HCT116 (cell line): ENCODE measurements around the gene GPRIN1. TPM values are rescaled to one million over a fixed set of nuclear protein-coding genes. Genes with fewer than 3 reads are reported as not detected.

Experiments used
- ATAC-seq: fragments of 200-7000 bp; cut with Tn5 transposase; 2 replicates; pipeline ENCODE4 v1.9.1; 2020; ENCODE audit warnings: mild to moderate bottlenecking, moderate library complexity
- BruUV-seq: library from RNA; stranded (reverse); fragments of 400-500 nt; replicated peaks from 2 replicates; lab custom pipeline; 2021; lab: Mats Ljungman, UMichigan
- CTCF ChIA-PET: fragments of 300-600 bp; sonication (Branson Sonifier 250); formaldehyde crosslinking; loops from one replicate; lab custom pipeline; 2021; ENCODE audit warnings: antibody characterized with exemption; lab: Charles Lee
- POLR2A ChIA-PET: fragments of 300-600, 350-600 bp; sonication (Branson Sonifier 250); formaldehyde crosslinking; loops from one replicate; lab custom pipeline; 2021; ENCODE audit warnings: antibody characterized with exemption; lab: Charles Lee
- RAD21 ChIA-PET, 2 experiments: fragments of 300-600 bp; sonication (Branson Sonifier 250); formaldehyde crosslinking; loops; one replicate each; lab custom pipeline; 2023; ENCODE audit warnings: low total read pairs in 2 of 2; ENCODE audit not compliant: uncharacterized antibody in 2 of 2, unreplicated experiment in 2 of 2, low non-redundant PET in 1 of 2; lab: Charles Lee
- DNase-seq: peaks from one replicate; pipeline ENCODE4 v3.0.0-alpha.2; 2010; ENCODE audit warnings: low read depth, low spot score
- H2AFZ ChIP-seq: fragments of 200-600 bp; shearing (Covaris generic), sonication (generic); 2 replicates; pipeline ENCODE4 v1.6.1; 2017; ENCODE audit warnings: low read depth, mixed run types, mixed read lengths, antibody characterized with exemption, low read length; ENCODE audit not compliant: poor library complexity, severe bottlenecking
- H3K27ac ChIP-seq: 2 replicates; pipeline ENCODE4 v1.5.1; 2012; ENCODE audit warnings: low read depth, low read length
- H3K27me3 ChIP-seq: fragments of 200-600 bp; sonication (generic); 2 replicates; pipeline ENCODE4 v1.6.1; 2016; ENCODE audit warnings: mixed run types, low read length, mixed read lengths; ENCODE audit not compliant: insufficient read depth
- H3K36me3 ChIP-seq, 2 experiments: fragments of 200-500 bp in 1 of 2; fragments of 200-600 bp in 1 of 2; sonication (Bioruptor generic) in 1 of 2; sonication (generic) in 1 of 2; 2 replicates each; pipeline versions ENCODE4 v1.5.1 to v1.6.1; 2014 to 2016; ENCODE audit warnings: low read length in 2 of 2, inconsistent platforms in 1 of 2, mixed read lengths in 1 of 2, mixed run types in 1 of 2; ENCODE audit not compliant: insufficient read depth in 2 of 2, control insufficient read depth in 1 of 2
- H3K4me1 ChIP-seq, 2 experiments: fragments of 200-600 bp in 1 of 2; sonication (generic) in 1 of 2; 2 replicates each; pipeline versions ENCODE4 v1.5.1 to v1.6.1; 2012 to 2017; ENCODE audit warnings: low read length in 2 of 2, inconsistent platforms in 1 of 2, mild to moderate bottlenecking in 1 of 2, mixed read lengths in 1 of 2, mixed run types in 1 of 2, moderate library complexity in 1 of 2; ENCODE audit not compliant: insufficient read depth in 2 of 2, control insufficient read depth in 1 of 2
- H3K4me2 ChIP-seq: fragments of 200-600 bp; sonication (generic); 2 replicates; pipeline ENCODE4 v1.6.1; 2017; ENCODE audit warnings: mixed run types, low read length, mixed read lengths
- H3K4me3 ChIP-seq, 2 experiments: fragments of 200-600 bp in 1 of 2; sonication (generic) in 1 of 2; replicated peaks in 1 of 2; 2 replicates each; pipeline ENCODE4 v1.5.1; 2011 to 2016; ENCODE audit warnings: low read length in 2 of 2, control low read depth in 1 of 2, low read depth in 1 of 2, mild to moderate bottlenecking in 1 of 2, mixed read lengths in 1 of 2, mixed run types in 1 of 2
- H3K79me2 ChIP-seq: fragments of 200-600 bp; sonication (generic); 2 replicates; pipeline ENCODE4 v1.6.1; 2017; ENCODE audit warnings: mild to moderate bottlenecking, mixed run types, low read length, moderate library complexity, mixed read lengths; ENCODE audit not compliant: insufficient read depth
- H3K9ac ChIP-seq: fragments of 200-600 bp; sonication (generic); 2 replicates; pipeline ENCODE4 v1.6.1; 2016; ENCODE audit warnings: low read length, mixed read lengths
- H3K9me2 ChIP-seq: fragments of 200-600 bp; sonication (generic), shearing (Covaris generic); 2 replicates; pipeline ENCODE4 v1.6.1; 2017; ENCODE audit warnings: mixed run types, mild to moderate bottlenecking, moderate library complexity; ENCODE audit not compliant: insufficient read depth
- H3K9me3 ChIP-seq, 2 experiments: fragments of 200-500 bp in 1 of 2; fragments of 200-600 bp in 1 of 2; sonication (Bioruptor generic) in 1 of 2; sonication (generic) in 1 of 2; 2 replicates each; pipeline ENCODE4 v1.6.1; 2014 to 2017; ENCODE audit warnings: low read length in 2 of 2, mixed read lengths in 2 of 2, inconsistent platforms in 1 of 2, low read depth in 1 of 2, mild to moderate bottlenecking in 1 of 2, mixed run types in 1 of 2, moderate library complexity in 1 of 2; ENCODE audit not compliant: control insufficient read depth in 1 of 2, insufficient read depth in 1 of 2
- H4K20me1 ChIP-seq: fragments of 200-600 bp; sonication (generic), shearing (Covaris generic); 2 replicates; pipeline ENCODE4 v1.6.1; 2017; ENCODE audit warnings: mixed run types, mild to moderate bottlenecking, moderate library complexity; ENCODE audit not compliant: insufficient read depth
- ATF3 ChIP-seq: IDR thresholded peaks from 2 replicates; pipeline ENCODE4 v1.6.1; 2012
- CBX3 ChIP-seq: IDR thresholded peaks from 2 replicates; pipeline ENCODE4 v1.6.1; 2012; ENCODE audit warnings: low read depth
- EZH2phosphoT487 ChIP-seq: fragments of 200-600 bp; IDR thresholded peaks from 2 replicates; pipeline ENCODE4 v1.6.1; 2018; ENCODE audit warnings: antibody characterized with exemption, borderline replicate concordance
- FOSL1 ChIP-seq: IDR thresholded peaks from 2 replicates; pipeline ENCODE4 v1.6.1; 2012; ENCODE audit warnings: low read depth
- JUND ChIP-seq: IDR thresholded peaks from 2 replicates; pipeline ENCODE4 v1.6.1; 2012
- POLR2A ChIP-seq: IDR thresholded peaks from 2 replicates; pipeline ENCODE4 v1.7.0; 2011; ENCODE audit warnings: borderline replicate concordance; ENCODE audit not compliant: insufficient read depth, insufficient read length; ENCODE audit errors: extremely low read depth
- RAD21 ChIP-seq: IDR thresholded peaks from 2 replicates; pipeline ENCODE4 v1.6.1; 2012; ENCODE audit warnings: low read depth, mild to moderate bottlenecking
- SIN3A ChIP-seq: IDR thresholded peaks from 2 replicates; pipeline ENCODE4 v1.6.1; 2012; ENCODE audit warnings: low read depth
- SRF ChIP-seq: IDR thresholded peaks from 2 replicates; pipeline ENCODE4 v1.6.1; 2012; ENCODE audit warnings: low read depth
- YY1 ChIP-seq: IDR thresholded peaks from 2 replicates; pipeline ENCODE4 v1.6.1; 2011; ENCODE audit warnings: low read length, low read depth, moderate library complexity, mild to moderate bottlenecking; ENCODE audit not compliant: insufficient replicate concordance; ENCODE audit errors: extremely low read depth
- ZFX ChIP-seq: fragments of 450-650 bp; IDR thresholded peaks from 2 replicates; pipeline ENCODE4 v1.6.1; 2017
- intact Hi-C: fragments of 100-400 bp; cut with micrococcal nuclease; formaldehyde crosslinking; loops from 2 replicates; pipeline ENCODE4 v1.10.0; 2022
- total RNA-seq: library from RNA; stranded (reverse); gene quantifications from one replicate; pipeline ENCODE4 v1.2.1, GENCODE V29; 2021; ENCODE audit not compliant: unreplicated experiment
- TF ChIP-seq, protein P1 (sequence below): IDR thresholded peaks from 2 replicates; pipeline ENCODE4 v1.6.1; 2012; ENCODE audit warnings: low read depth
- TF ChIP-seq, protein P2 (sequence below), 3 experiments: fragments of 200-600 bp in 1 of 3; sonication (generic) in 1 of 3; IDR thresholded peaks in 2 of 3; conservative IDR thresholded peaks in 1 of 3; 2 replicates each; pipeline ENCODE4 v1.5.1; 2012 to 2017; ENCODE audit warnings: low read depth in 2 of 3, low read length in 2 of 3, antibody characterized with exemption in 1 of 3, borderline replicate concordance in 1 of 3, control low read depth in 1 of 3, mild to moderate bottlenecking in 1 of 3, mixed read lengths in 1 of 3, mixed run types in 1 of 3, moderate library complexity in 1 of 3; ENCODE audit not compliant: insufficient read depth in 1 of 3

Gene GPRIN1
- total RNA-seq, 1 experiment from 2014 or later: 14.2 TPM

GRCh38 chr5:176656467-176656990 is 46.6 kb upstream of the GPRIN1 start:
- H3K4me1 ChIP-seq: peaks cover 5 to 13% of the 10 kb centered on the region in 2 experiments; a peak in 2 of 4 replicates
- H3K9me2 ChIP-seq: no peaks in the 10 kb centered on the region
- no peaks in the 10 kb centered on the region; a peak in 1 of 4 replicates for H3K36me3 ChIP-seq
- intact Hi-C loops: loop anchor here (10.0 kb wide), 1 partner anchor 648 kb away; the partner anchor contains the start of genes PRELID1 and RAB24
- no peak overlapping the region for H2AFZ ChIP-seq
- DNase-seq (no peak), ATAC-seq (no peak)
- RAD21 ChIA-PET: no interaction called here
- H3K4me3 ChIP-seq: no peak overlapping the region
- H3K79me2 ChIP-seq: no peaks in the 10 kb centered on the region
- no TSS peak for BruUV-seq
- POLR2A ChIA-PET: no interaction called here
- H3K9me3 ChIP-seq: no peaks in the 10 kb centered on the region
- H3K4me2 ChIP-seq: no peak overlapping the region
- CTCF ChIA-PET: interaction anchor here (0.8 to 1.3 kb wide), 2 partner anchors 9 to 430 kb away, joined by 3 read pairs; partner anchors contain the start of genes FGFR4 and TSPAN17
- no peak overlapping the region for H3K9ac ChIP-seq
- H3K27me3 ChIP-seq: no peaks in the 10 kb centered on the region
- H4K20me1 ChIP-seq: no peaks in the 10 kb centered on the region
- no peak overlapping the region for H3K27ac ChIP-seq
- TF ChIP-seq, protein P1, sequence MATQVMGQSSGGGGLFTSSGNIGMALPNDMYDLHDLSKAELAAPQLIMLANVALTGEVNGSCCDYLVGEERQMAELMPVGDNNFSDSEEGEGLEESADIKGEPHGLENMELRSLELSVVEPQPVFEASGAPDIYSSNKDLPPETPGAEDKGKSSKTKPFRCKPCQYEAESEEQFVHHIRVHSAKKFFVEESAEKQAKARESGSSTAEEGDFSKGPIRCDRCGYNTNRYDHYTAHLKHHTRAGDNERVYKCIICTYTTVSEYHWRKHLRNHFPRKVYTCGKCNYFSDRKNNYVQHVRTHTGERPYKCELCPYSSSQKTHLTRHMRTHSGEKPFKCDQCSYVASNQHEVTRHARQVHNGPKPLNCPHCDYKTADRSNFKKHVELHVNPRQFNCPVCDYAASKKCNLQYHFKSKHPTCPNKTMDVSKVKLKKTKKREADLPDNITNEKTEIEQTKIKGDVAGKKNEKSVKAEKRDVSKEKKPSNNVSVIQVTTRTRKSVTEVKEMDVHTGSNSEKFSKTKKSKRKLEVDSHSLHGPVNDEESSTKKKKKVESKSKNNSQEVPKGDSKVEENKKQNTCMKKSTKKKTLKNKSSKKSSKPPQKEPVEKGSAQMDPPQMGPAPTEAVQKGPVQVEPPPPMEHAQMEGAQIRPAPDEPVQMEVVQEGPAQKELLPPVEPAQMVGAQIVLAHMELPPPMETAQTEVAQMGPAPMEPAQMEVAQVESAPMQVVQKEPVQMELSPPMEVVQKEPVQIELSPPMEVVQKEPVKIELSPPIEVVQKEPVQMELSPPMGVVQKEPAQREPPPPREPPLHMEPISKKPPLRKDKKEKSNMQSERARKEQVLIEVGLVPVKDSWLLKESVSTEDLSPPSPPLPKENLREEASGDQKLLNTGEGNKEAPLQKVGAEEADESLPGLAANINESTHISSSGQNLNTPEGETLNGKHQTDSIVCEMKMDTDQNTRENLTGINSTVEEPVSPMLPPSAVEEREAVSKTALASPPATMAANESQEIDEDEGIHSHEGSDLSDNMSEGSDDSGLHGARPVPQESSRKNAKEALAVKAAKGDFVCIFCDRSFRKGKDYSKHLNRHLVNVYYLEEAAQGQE: no peak
- TF ChIP-seq, protein P2, sequence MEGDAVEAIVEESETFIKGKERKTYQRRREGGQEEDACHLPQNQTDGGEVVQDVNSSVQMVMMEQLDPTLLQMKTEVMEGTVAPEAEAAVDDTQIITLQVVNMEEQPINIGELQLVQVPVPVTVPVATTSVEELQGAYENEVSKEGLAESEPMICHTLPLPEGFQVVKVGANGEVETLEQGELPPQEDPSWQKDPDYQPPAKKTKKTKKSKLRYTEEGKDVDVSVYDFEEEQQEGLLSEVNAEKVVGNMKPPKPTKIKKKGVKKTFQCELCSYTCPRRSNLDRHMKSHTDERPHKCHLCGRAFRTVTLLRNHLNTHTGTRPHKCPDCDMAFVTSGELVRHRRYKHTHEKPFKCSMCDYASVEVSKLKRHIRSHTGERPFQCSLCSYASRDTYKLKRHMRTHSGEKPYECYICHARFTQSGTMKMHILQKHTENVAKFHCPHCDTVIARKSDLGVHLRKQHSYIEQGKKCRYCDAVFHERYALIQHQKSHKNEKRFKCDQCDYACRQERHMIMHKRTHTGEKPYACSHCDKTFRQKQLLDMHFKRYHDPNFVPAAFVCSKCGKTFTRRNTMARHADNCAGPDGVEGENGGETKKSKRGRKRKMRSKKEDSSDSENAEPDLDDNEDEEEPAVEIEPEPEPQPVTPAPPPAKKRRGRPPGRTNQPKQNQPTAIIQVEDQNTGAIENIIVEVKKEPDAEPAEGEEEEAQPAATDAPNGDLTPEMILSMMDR (IDR thresholded peaks at IDR 0.05 in 2 of 3, conservative IDR thresholded peaks at IDR 0.05 in 1 of 3; ENCODE audit: borderline replicate concordance in 1 of 3, insufficient read depth in 1 of 3, low read depth in 2 of 3, low read length in 2 of 3): no peak
- no peak for TF ChIP-seq EZH2phosphoT487
- TF ChIP-seq RAD21: no peak
- no peak for TF ChIP-seq SIN3A
- no peak for TF ChIP-seq POLR2A
- no peak for TF ChIP-seq JUND
- no peak for TF ChIP-seq ZFX
- TF ChIP-seq FOSL1: no peak
- TF ChIP-seq CBX3: no peak
- TF ChIP-seq YY1: no peak
- TF ChIP-seq ATF3: no peak
- no peak for TF ChIP-seq SRF
